HepG2 (cell line): Measurements from ENCODE around the gene ENDOD1. TPM values are rescaled to one million over a fixed set of nuclear protein-coding genes. Genes with fewer than 3 reads are reported as not detected.

Experiments used
- ATAC-seq: fragments of 200-7000 bp; cut with Tn5 transposase; 3 replicates; pipeline ENCODE4 v1.9.1; 2020; ENCODE audit warnings: mild to moderate bottlenecking, moderate library complexity
- BruUV-seq: library from RNA; stranded (reverse); fragments of 400-500 nt; replicated peaks from 2 replicates; lab custom pipeline; 2021; lab: Mats Ljungman, UMichigan
- CTCF ChIA-PET: fragments of 300-600 bp; formaldehyde crosslinking; extraction: SDS; loops from one replicate; lab custom pipeline; 2021; ENCODE audit warnings: low total read pairs, inconsistent platforms, low intra/inter-chr PET ratio; lab: Yijun Ruan, JAX
- POLR2A ChIA-PET: fragments of 350-600 bp; sonication (Branson Sonifier 250); formaldehyde crosslinking; loops from one replicate; lab custom pipeline; 2020; ENCODE audit warnings: antibody characterized with exemption, inconsistent platforms; lab: Yijun Ruan, JAX
- DNase-seq: peaks from one replicate; pipeline ENCODE4 v3.0.0-alpha.2; 2015; ENCODE audit warnings: low spot score
- FAIRE-seq: peaks from 3 replicates; lab custom pipeline; 2011; peaks lifted over from hg19 to GRCh38; lab: Jason Lieb, UNC
- H2AFZ ChIP-seq: one replicate; pipeline ENCODE4 v1.6.1; 2011; ENCODE audit warnings: low read length, inconsistent platforms
- H3K27ac ChIP-seq: fragments of 300-600 bp; 3 replicates; pipeline ENCODE4 v1.8.0; 2011; ENCODE audit warnings: mixed run types, mild to moderate bottlenecking, mixed read lengths, low read length, inconsistent platforms; ENCODE audit not compliant: insufficient read depth; ENCODE audit errors: extremely low read length
- H3K27me3 ChIP-seq, 2 experiments: fragments of 200-600 bp in 1 of 2; 2 replicates in 1 of 2; 3 replicates in 1 of 2; pipeline versions ENCODE4 v1.6.0 to v1.8.0; 2011; ENCODE audit warnings: low read length in 2 of 2, mild to moderate bottlenecking in 2 of 2, moderate library complexity in 2 of 2, inconsistent platforms in 1 of 2; ENCODE audit not compliant: insufficient read depth in 2 of 2, control insufficient read depth in 1 of 2
- H3K36me3 ChIP-seq, 2 experiments: fragments of 200-600 bp in 1 of 2; replicated peaks in 1 of 2; 2 replicates in 1 of 2; 3 replicates in 1 of 2; pipeline versions ENCODE4 v1.5.1 to v1.8.0; 2011; ENCODE audit warnings: low read length in 2 of 2, inconsistent platforms in 1 of 2; ENCODE audit not compliant: insufficient read depth in 2 of 2, control insufficient read depth in 1 of 2
- H3K4me1 ChIP-seq: 2 replicates; pipeline ENCODE4 v1.5.1; 2012; ENCODE audit warnings: low read length, inconsistent platforms; ENCODE audit not compliant: insufficient read depth
- H3K4me2 ChIP-seq: 2 replicates; pipeline ENCODE4 v1.6.0; 2011; ENCODE audit warnings: low read depth, low read length, inconsistent platforms
- H3K4me3 ChIP-seq, 3 experiments: fragments of 200-600 bp in 1 of 3; sonication (generic), shearing (Covaris generic) in 1 of 3; replicated peaks in 1 of 3; 2 replicates each; pipeline ENCODE4 v1.5.1; 2011 to 2016; ENCODE audit warnings: low read length in 3 of 3, inconsistent platforms in 2 of 3, low read depth in 2 of 3, mild to moderate bottlenecking in 2 of 3, control low read depth in 1 of 3, mixed read lengths in 1 of 3; ENCODE audit not compliant: insufficient read depth in 1 of 3
- H3K79me2 ChIP-seq: one replicate; pipeline ENCODE4 v1.6.1; 2011; ENCODE audit warnings: low read length, inconsistent platforms; ENCODE audit not compliant: insufficient read depth
- H3K9ac ChIP-seq: 2 replicates; pipeline ENCODE4 v1.6.0; 2011; ENCODE audit warnings: mild to moderate bottlenecking, low read depth, low read length, inconsistent platforms; ENCODE audit not compliant: insufficient read depth
- H3K9me3 ChIP-seq: 2 replicates; pipeline ENCODE4 v1.5.1; 2012; ENCODE audit warnings: mild to moderate bottlenecking, low read length
- H4K20me1 ChIP-seq: 2 replicates; pipeline ENCODE4 v1.6.0; 2011; ENCODE audit warnings: inconsistent platforms, mild to moderate bottlenecking, low read length, moderate library complexity; ENCODE audit not compliant: insufficient read depth
- ETS1 ChIP-seq: sonication (generic); formaldehyde crosslinking; IDR thresholded peaks from 2 replicates; pipeline ENCODE4 v1.4.0; 2020; ENCODE audit warnings: missing genetic modification reagents
- HIVEP1 ChIP-seq: sonication (generic); formaldehyde crosslinking; IDR thresholded peaks from 2 replicates; pipeline ENCODE4 v1.4.0; 2020; ENCODE audit warnings: mild to moderate bottlenecking, missing genetic modification reagents
- IRX3 ChIP-seq: sonication (generic); formaldehyde crosslinking; IDR thresholded peaks from 2 replicates; pipeline ENCODE4 v1.8.1; 2023; ENCODE audit warnings: mild to moderate bottlenecking, low read depth, missing genetic modification reagents, borderline replicate concordance
- MATR3 ChIP-seq: sonication (generic); formaldehyde crosslinking; IDR thresholded peaks from 2 replicates; pipeline ENCODE4 v1.4.0; 2020; ENCODE audit warnings: missing genetic modification reagents
- NFKB2 ChIP-seq: sonication (generic); formaldehyde crosslinking; IDR thresholded peaks from 2 replicates; pipeline ENCODE4 v1.4.0; 2020; ENCODE audit warnings: missing genetic modification reagents, borderline replicate concordance
- NFYB ChIP-seq: sonication (generic); formaldehyde crosslinking; IDR thresholded peaks from 2 replicates; pipeline ENCODE4 v1.4.0; 2020; ENCODE audit warnings: missing genetic modification reagents
- TBX3 ChIP-seq: fragments of 450-650 bp; IDR thresholded peaks from 2 replicates; pipeline ENCODE4 v1.6.1; 2017; ENCODE audit warnings: antibody characterized with exemption, mild to moderate bottlenecking, inconsistent platforms, borderline replicate concordance
- YY1 ChIP-seq: IDR thresholded peaks from 2 replicates; pipeline ENCODE4 v1.6.1; 2011; ENCODE audit warnings: low read length, low read depth, moderate library complexity, mild to moderate bottlenecking; ENCODE audit not compliant: insufficient read depth, insufficient replicate concordance
- ZFAT ChIP-seq: sonication (generic); formaldehyde crosslinking; conservative IDR thresholded peaks from 2 replicates; pipeline ENCODE4 v1.8.1; 2023; ENCODE audit warnings: missing genetic modification reagents, inconsistent platforms
- ZNF101 ChIP-seq: sonication (generic); formaldehyde crosslinking; IDR thresholded peaks from 2 replicates; pipeline ENCODE4 v1.4.0; 2020; ENCODE audit warnings: mild to moderate bottlenecking, low read depth, missing genetic modification reagents, borderline replicate concordance
- ZNF777 ChIP-seq: sonication (generic); formaldehyde crosslinking; IDR thresholded peaks from 2 replicates; pipeline ENCODE4 v1.4.0; 2020; ENCODE audit warnings: missing genetic modification reagents
- WGBS: methylation state at CpG from one replicate; pipeline ENCODE4 v1.1.6; 2017; ENCODE audit warnings: low lambda C conversion rate; 5-methylcytosine and 5-hydroxymethylcytosine counted together
- in situ Hi-C: cut with HindIII; loops from 2 replicates; pipeline ENCODE4 v1.10.0; 2017; ENCODE audit warnings: low pct_unique_long_range_greater_than_20kb; ENCODE audit not compliant: extremely low pct_ligation_motif_present
- intact Hi-C: fragments of 100-400 bp; cut with micrococcal nuclease; formaldehyde crosslinking; loops from one replicate; pipeline ENCODE4 v1.10.0; 2022; ENCODE audit not compliant: unreplicated experiment
- polyA plus RNA-seq, 8 experiments: library from polyadenylated mRNA; depleted of rRNA in 3 of 8; stranded (reverse) in 7 of 8; unstranded in 1 of 8; fragments of >200 nt; fragmentation: Illumina TruSeq in 4 of 8; extraction: Trizol in 4 of 8; gene quantifications; 2 replicates each; pipeline versions ENCODE4 v1.2.1 to v1.2.3, GENCODE V29; 2011 to 2016; ENCODE audit warnings: low read depth in 4 of 8, missing spikeins in 1 of 8, mixed read lengths in 1 of 8; ENCODE audit not compliant: insufficient read depth in 1 of 8
- total RNA-seq, 5 experiments: library from RNA; depleted of rRNA; stranded (reverse); fragments of >200 nt; fragmentation: Illumina TruSeq; extraction: Trizol; gene quantifications; 2 replicates each; pipeline ENCODE4 v1.2.3, GENCODE V29; 2016; ENCODE audit warnings: low read depth in 1 of 5
- TF ChIP-seq, protein P1 (sequence below): sonication (generic); formaldehyde crosslinking; IDR thresholded peaks from 2 replicates; pipeline ENCODE4 v1.4.0; 2020; ENCODE audit warnings: missing genetic modification reagents
- TF ChIP-seq, protein P2 (sequence below): sonication (generic); formaldehyde crosslinking; IDR thresholded peaks from 2 replicates; pipeline ENCODE4 v1.4.0; 2020; ENCODE audit warnings: missing genetic modification reagents, mild to moderate bottlenecking, borderline replicate concordance
- TF ChIP-seq, protein P3 (sequence below): IDR thresholded peaks from 2 replicates; pipeline ENCODE4 v1.6.1; 2016; ENCODE audit warnings: control low read depth

ENDOD1 gene
- total and polyA plus RNA-seq, 2 of the 13 experiments (the other 11 are each of a cell fraction or from before 2014, with no cell fraction given) = 2.0 to 6.8 TPM

DNA sequence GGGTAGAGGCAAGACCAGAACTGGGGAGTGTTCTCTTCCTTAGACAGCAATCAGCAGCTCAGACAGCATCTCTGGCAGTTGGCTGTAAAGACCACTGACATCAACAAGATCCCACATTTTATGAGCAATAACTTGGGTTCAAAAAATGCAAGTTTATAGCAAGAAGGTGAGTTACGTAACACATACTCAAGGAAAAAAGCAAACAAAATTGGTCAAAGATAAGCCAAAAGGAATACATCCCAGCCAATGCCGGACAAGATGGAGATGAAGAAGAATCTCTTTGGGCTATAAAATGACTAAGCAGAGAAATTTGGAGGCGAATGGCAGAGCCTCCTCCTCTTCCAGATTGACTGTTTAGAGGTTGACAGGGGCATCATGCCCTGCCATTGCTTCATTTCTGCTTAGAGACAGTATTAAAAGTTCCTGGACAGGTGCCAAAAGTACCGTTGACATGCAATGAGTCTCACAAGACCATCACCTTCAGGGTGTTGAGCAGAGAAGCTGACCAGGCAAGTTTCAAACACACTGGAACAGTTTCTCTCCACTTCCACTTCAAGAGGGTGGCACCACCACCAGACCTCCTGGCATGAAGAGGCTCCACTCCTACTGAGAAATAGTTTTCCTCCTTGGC lies 55.9 kb downstream of the ENDOD1 start:
- H3K27me3 ChIP-seq = no peaks in the 10 kb centered on the region; a peak in 2 of 5 replicates
- H3K9me3 ChIP-seq = no peaks in the 10 kb centered on the region
- CTCF ChIA-PET = interaction anchor here (0.6 kb wide), 1 partner anchor 556 kb away, joined by 3 read pairs; no protein-coding TSS in a partner anchor
- intact Hi-C loops (loop anchor here (10.0 kb wide), 1 partner anchor 171 kb away; the partner anchor contains the start of genes CWC15 and KDM4D), in situ Hi-C loops (loop anchor here (25.0 kb wide), 1 partner anchor 533 kb away; no protein-coding TSS in a partner anchor)
- POLR2A ChIA-PET = no interaction called here
- no peak overlapping the region for H3K4me3 ChIP-seq
- FAIRE-seq (no peak), ATAC-seq (no peak), DNase-seq (no peak)
- no peak overlapping the region for H3K9ac ChIP-seq
- no peak overlapping the region for H3K4me2 ChIP-seq
- no peaks in the 10 kb centered on the region for H4K20me1 ChIP-seq
- H3K79me2 ChIP-seq = no peaks in the 10 kb centered on the region
- no peak overlapping the region for H3K27ac ChIP-seq
- 14% methylated on average over 4 of the region's 4 CpGs for WGBS
- H3K4me1 ChIP-seq = peaks cover 32% of the 10 kb centered on the region
- H3K36me3 ChIP-seq = no peaks in the 10 kb centered on the region
- H2AFZ ChIP-seq = no peak overlapping the region
- no TSS peak for BruUV-seq
- TF ChIP-seq YY1 (no peak), NFYB (CRISPR knock-in tag) (no peak), NFKB2 (CRISPR knock-in tag) (no peak), ZFAT (no peak), ZNF777 (CRISPR knock-in tag) (no peak), ETS1 (no peak), HIVEP1 (CRISPR knock-in tag) (no peak), MATR3 (CRISPR knock-in tag) (no peak), ZNF101 (no peak), TBX3 (no peak), IRX3 (CRISPR knock-in tag) (no peak)
- TF ChIP-seq, protein P1, sequence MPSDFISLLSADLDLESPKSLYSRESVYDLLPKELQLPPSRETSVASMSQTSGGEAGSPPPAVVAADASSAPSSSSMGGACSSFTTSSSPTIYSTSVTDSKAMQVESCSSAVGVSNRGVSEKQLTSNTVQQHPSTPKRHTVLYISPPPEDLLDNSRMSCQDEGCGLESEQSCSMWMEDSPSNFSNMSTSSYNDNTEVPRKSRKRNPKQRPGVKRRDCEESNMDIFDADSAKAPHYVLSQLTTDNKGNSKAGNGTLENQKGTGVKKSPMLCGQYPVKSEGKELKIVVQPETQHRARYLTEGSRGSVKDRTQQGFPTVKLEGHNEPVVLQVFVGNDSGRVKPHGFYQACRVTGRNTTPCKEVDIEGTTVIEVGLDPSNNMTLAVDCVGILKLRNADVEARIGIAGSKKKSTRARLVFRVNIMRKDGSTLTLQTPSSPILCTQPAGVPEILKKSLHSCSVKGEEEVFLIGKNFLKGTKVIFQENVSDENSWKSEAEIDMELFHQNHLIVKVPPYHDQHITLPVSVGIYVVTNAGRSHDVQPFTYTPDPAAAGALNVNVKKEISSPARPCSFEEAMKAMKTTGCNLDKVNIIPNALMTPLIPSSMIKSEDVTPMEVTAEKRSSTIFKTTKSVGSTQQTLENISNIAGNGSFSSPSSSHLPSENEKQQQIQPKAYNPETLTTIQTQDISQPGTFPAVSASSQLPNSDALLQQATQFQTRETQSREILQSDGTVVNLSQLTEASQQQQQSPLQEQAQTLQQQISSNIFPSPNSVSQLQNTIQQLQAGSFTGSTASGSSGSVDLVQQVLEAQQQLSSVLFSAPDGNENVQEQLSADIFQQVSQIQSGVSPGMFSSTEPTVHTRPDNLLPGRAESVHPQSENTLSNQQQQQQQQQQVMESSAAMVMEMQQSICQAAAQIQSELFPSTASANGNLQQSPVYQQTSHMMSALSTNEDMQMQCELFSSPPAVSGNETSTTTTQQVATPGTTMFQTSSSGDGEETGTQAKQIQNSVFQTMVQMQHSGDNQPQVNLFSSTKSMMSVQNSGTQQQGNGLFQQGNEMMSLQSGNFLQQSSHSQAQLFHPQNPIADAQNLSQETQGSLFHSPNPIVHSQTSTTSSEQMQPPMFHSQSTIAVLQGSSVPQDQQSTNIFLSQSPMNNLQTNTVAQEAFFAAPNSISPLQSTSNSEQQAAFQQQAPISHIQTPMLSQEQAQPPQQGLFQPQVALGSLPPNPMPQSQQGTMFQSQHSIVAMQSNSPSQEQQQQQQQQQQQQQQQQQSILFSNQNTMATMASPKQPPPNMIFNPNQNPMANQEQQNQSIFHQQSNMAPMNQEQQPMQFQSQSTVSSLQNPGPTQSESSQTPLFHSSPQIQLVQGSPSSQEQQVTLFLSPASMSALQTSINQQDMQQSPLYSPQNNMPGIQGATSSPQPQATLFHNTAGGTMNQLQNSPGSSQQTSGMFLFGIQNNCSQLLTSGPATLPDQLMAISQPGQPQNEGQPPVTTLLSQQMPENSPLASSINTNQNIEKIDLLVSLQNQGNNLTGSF = no peak
- TF ChIP-seq, protein P2, sequence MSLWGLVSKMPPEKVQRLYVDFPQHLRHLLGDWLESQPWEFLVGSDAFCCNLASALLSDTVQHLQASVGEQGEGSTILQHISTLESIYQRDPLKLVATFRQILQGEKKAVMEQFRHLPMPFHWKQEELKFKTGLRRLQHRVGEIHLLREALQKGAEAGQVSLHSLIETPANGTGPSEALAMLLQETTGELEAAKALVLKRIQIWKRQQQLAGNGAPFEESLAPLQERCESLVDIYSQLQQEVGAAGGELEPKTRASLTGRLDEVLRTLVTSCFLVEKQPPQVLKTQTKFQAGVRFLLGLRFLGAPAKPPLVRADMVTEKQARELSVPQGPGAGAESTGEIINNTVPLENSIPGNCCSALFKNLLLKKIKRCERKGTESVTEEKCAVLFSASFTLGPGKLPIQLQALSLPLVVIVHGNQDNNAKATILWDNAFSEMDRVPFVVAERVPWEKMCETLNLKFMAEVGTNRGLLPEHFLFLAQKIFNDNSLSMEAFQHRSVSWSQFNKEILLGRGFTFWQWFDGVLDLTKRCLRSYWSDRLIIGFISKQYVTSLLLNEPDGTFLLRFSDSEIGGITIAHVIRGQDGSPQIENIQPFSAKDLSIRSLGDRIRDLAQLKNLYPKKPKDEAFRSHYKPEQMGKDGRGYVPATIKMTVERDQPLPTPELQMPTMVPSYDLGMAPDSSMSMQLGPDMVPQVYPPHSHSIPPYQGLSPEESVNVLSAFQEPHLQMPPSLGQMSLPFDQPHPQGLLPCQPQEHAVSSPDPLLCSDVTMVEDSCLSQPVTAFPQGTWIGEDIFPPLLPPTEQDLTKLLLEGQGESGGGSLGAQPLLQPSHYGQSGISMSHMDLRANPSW = no peak
- TF ChIP-seq, protein P3, sequence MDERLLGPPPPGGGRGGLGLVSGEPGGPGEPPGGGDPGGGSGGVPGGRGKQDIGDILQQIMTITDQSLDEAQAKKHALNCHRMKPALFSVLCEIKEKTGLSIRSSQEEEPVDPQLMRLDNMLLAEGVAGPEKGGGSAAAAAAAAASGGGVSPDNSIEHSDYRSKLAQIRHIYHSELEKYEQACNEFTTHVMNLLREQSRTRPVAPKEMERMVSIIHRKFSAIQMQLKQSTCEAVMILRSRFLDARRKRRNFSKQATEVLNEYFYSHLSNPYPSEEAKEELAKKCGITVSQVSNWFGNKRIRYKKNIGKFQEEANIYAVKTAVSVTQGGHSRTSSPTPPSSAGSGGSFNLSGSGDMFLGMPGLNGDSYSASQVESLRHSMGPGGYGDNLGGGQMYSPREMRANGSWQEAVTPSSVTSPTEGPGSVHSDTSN (CRISPR knock-in tag) = no peak
